Ovary (tissue), 9 donors: ENCODE results near the gene IRF3. TPM values are rescaled to one million over a fixed set of nuclear protein-coding genes. Genes with fewer than 3 reads are reported as not detected.

ENCODE experiments used
- DNase-seq, 5 donors: peaks; one replicate each; pipeline ENCODE4 v3.0.0-alpha.2; 2019 to 2020
- H3K27ac ChIP-seq, 2 donors: fragments of 200-600 bp; one replicate each; pipeline versions ENCODE4 v1.5.1 to v1.8.0; 2019 to 2022
- H3K27me3 ChIP-seq: fragments of 200-600 bp; one replicate; pipeline ENCODE4 v1.8.0; 2022
- H3K36me3 ChIP-seq: fragments of 200-600 bp; sonication (generic); one replicate; pipeline ENCODE4 v1.5.1; 2019
- H3K4me1 ChIP-seq: one replicate; pipeline ENCODE4 v1.8.1; 2013; ENCODE audit warnings: mild to moderate bottlenecking, moderate library complexity; ENCODE audit not compliant: insufficient read depth
- H3K4me3 ChIP-seq: fragments of 200-600 bp; sonication (generic); one replicate; pipeline ENCODE4 v1.5.1; 2017
- H3K9me3 ChIP-seq, 2 donors: fragments of 200-600 bp in 1 of 2; sonication (generic) in 1 of 2; one replicate each; pipeline versions ENCODE4 v1.5.1 to v1.8.1; 2013 to 2019; ENCODE audit warnings: mild to moderate bottlenecking in 1 of 2, moderate library complexity in 1 of 2
- CTCF ChIP-seq, 3 donors: fragments of 450-650 bp in 2 of 3; fragments of 200-600 bp in 1 of 3; IDR thresholded peaks; one replicate each; pipeline versions ENCODE4 v1.5.1 to v1.8.0; 2016 to 2022; ENCODE audit warnings: antibody characterized with exemption in 3 of 3, mild to moderate bottlenecking in 1 of 3
- EP300 ChIP-seq: sonication (generic); formaldehyde crosslinking; IDR thresholded peaks from one replicate; pipeline ENCODE4 v1.6.1; 2017; ENCODE audit warnings: antibody characterized with exemption
- POLR2A ChIP-seq: fragments of 450-650 bp; IDR thresholded peaks from one replicate; pipeline ENCODE4 v1.6.1; 2017; ENCODE audit warnings: antibody characterized with exemption, mild to moderate bottlenecking, moderate library complexity
- WGBS, 3 donors: extraction: QIAGEN DNeasy Blood & Tissue Kit in 1 of 3; methylation state at CpG; one replicate each; pipeline versions ENCODE4 v1.1.5 to v1.1.7; 2013 to 2017; 5-methylcytosine and 5-hydroxymethylcytosine counted together
- intact Hi-C, 4 donors: fragments of 100-400 bp; cut with DNase I; formaldehyde crosslinking; loops; one replicate each; pipeline versions ENCODE4 v1.11.0 to v1.15.1; 2022 to 2023
- polyA plus RNA-seq, 2 donors: library from polyadenylated mRNA; stranded (reverse); fragments of 200-250 nt in 1 of 2; fragments of 350-450 nt in 1 of 2; fragmentation: Illumina TruSeq in 1 of 2; extraction: RNeasy Lipid Tissue Mini Kit (QIAGEN cat#74804) in 1 of 2; gene quantifications; one replicate each; pipeline ENCODE4 v1.2.3, GENCODE V29; 2013 to 2014
- total RNA-seq, 7 donors: library from RNA; depleted of rRNA in 2 of 7; stranded (reverse); fragments of >200 nt in 2 of 7; fragmentation: NEBNext Ultra II Directional in 3 of 7; extraction: Animal tissue kit (Norgen Biotek cat#: 25700) in 3 of 7; gene quantifications; one replicate each; pipeline versions ENCODE4 v1.1.0 to v1.2.4, GENCODE V29; 2016 to 2023
- donor health status: DM: no; HTN: no; CAD: no; lungs with moderate emphysema.
- donor health status: DM: no; HTN: no; CAD: no.
- donor health status: Bipolar disorder and iron deficiency.
- donor health status: DM: yes; HTN: yes; CAD: no.
- donor health status: DM: no; HTN: no; CAD: no.
- donor health status: DM: yes; HTN: yes; CAD: no.

The IRF3 gene
- total and polyA plus RNA-seq, 9 donors = 24.2 to 89.0 (median 69.5) TPM

GRCh38 chr19:49631610-49632192 lies 34.0 kb downstream of the IRF3 start:
- no peak for DNase-seq
- TF ChIP-seq CTCF (IDR thresholded peaks at IDR 0.05) (no peak), POLR2A (no peak), EP300 (no peak)
- H3K27me3 ChIP-seq = no peaks in the 10 kb centered on the region
- no peaks in the 10 kb centered on the region for H3K36me3 ChIP-seq
- intact Hi-C loops = no loop called here
- no peaks in the 10 kb centered on the region for H3K9me3 ChIP-seq
- 80 to 85% (median 84%) methylated on average over 19 of the region's 19 CpGs for WGBS, 3 donors
- no peak overlapping the region for H3K27ac ChIP-seq
- H3K4me1 ChIP-seq = no peaks in the 10 kb centered on the region
- no peak overlapping the region for H3K4me3 ChIP-seq

- TF ChIP-seq POLR2A (no peak), CTCF (IDR thresholded peaks at IDR 0.05) (no peak), EP300 (no peak)
- Histone ChIP-seq H3K27me3 (no peaks in the 10 kb centered on the region), H3K4me3 (no peak overlapping the region), H3K36me3 (no peaks in the 10 kb centered on the region), H3K4me1 (no peaks in the 10 kb centered on the region), H3K27ac (peak overlapping the region in 1 of 2 donors; percentile 21), H3K9me3 (no peaks in the 10 kb centered on the region)
- no peak for DNase-seq
- intact Hi-C loops = no loop called here
- 25 to 40% (median 29%) methylated on average over 9 of the region's 9 CpGs for WGBS, 3 donors
These were observed 34.6 kb downstream of the IRF3 start for GRCh38 chr19:49631014-49631588.

- no peaks in the 10 kb centered on the region for H3K27me3 ChIP-seq
- TF ChIP-seq POLR2A = no peak
- TF ChIP-seq CTCF (IDR thresholded peaks at IDR 0.05) = no peak
- TF ChIP-seq EP300 = no peak
- H3K4me3 ChIP-seq = no peak overlapping the region
- H3K4me1 ChIP-seq = no peaks in the 10 kb centered on the region
- H3K9me3 ChIP-seq = no peaks in the 10 kb centered on the region
- intact Hi-C loops = no loop called here
- DNase-seq = no peak
- H3K27ac ChIP-seq = no peak overlapping the region
- WGBS, 3 donors = 83 to 93% (median 90%) methylated on average over 9 of the region's 9 CpGs
- no peaks in the 10 kb centered on the region for H3K36me3 ChIP-seq
These were observed 36.0 kb downstream of the IRF3 start for GRCh38 chr19:49629659-49630058.

- no peak overlapping the region for H3K4me3 ChIP-seq
- 65 to 72% (median 66%) methylated on average over 11 of the region's 11 CpGs for WGBS, 3 donors
- H3K9me3 ChIP-seq = no peaks in the 10 kb centered on the region
- H3K4me1 ChIP-seq = no peaks in the 10 kb centered on the region
- no peak for TF ChIP-seq EP300
- no peak for TF ChIP-seq CTCF (IDR thresholded peaks at IDR 0.05)
- TF ChIP-seq POLR2A = no peak
- H3K27ac ChIP-seq = no peak overlapping the region
- no peaks in the 10 kb centered on the region for H3K27me3 ChIP-seq
- H3K36me3 ChIP-seq = no peaks in the 10 kb centered on the region
- intact Hi-C loops = no loop called here
- no peak for DNase-seq
These were observed 39.4 kb downstream of the IRF3 start for GRCh38 chr19:49626226-49626625.
